Upper lobe of left lung (tissue), 6 donors: Measurements from ENCODE around the gene SLC24A1. TPM values are rescaled to one million over a fixed set of nuclear protein-coding genes. Genes with fewer than 3 reads are reported as not detected.
A peak's percentile ranks its signal among the peaks of the same experiment; 100 is the strongest.

Experiments
- ATAC-seq, 2 donors: fragments of 200-7000 bp; cut with Tn5 transposase; one replicate each; pipeline ENCODE4 v1.9.1; 2022; ENCODE audit warnings: mild to moderate bottlenecking in 2 of 2, moderate library complexity in 2 of 2; ENCODE audit not compliant: low FRiP score in 2 of 2
- DNase-seq, 2 donors: peaks; one replicate each; pipeline ENCODE4 v3.0.0-alpha.2; 2019 to 2020
- H3K27ac ChIP-seq, 4 donors: fragments of 200-600 bp; sonication (generic); one replicate each; pipeline ENCODE4 v1.5.1; 2016 to 2019
- H3K27me3 ChIP-seq, 4 donors: fragments of 200-600 bp; sonication (generic); one replicate each; pipeline ENCODE4 v1.5.1; 2017 to 2019
- H3K36me3 ChIP-seq, 4 donors: fragments of 200-600 bp; sonication (generic); one replicate each; pipeline ENCODE4 v1.5.1; 2016 to 2019
- H3K4me1 ChIP-seq, 4 donors: fragments of 200-600 bp; sonication (generic); one replicate each; pipeline ENCODE4 v1.5.1; 2018 to 2019
- H3K4me3 ChIP-seq, 4 donors: fragments of 200-600 bp; sonication (generic); one replicate each; pipeline ENCODE4 v1.5.1; 2017 to 2019; ENCODE audit warnings: mild to moderate bottlenecking in 2 of 4, moderate library complexity in 1 of 4
- H3K9me3 ChIP-seq, 4 donors: fragments of 200-600 bp; sonication (generic); one replicate each; pipeline ENCODE4 v1.5.1; 2018 to 2019
- CTCF ChIP-seq, 6 experiments: fragments of 450-650 bp in 4 of 6; fragments of 200-600 bp in 2 of 6; sonication (generic) in 2 of 6; IDR thresholded peaks; one replicate each; pipeline ENCODE4 v1.5.1; 2016 to 2019; ENCODE audit warnings: antibody characterized with exemption in 6 of 6
- EP300 ChIP-seq, 4 donors: sonication (generic); formaldehyde crosslinking; IDR thresholded peaks; one replicate each; pipeline ENCODE4 v1.5.1; 2017; ENCODE audit warnings: antibody characterized with exemption in 4 of 4, control low read depth in 2 of 4
- POLR2A ChIP-seq, 4 donors: fragments of 450-650 bp; IDR thresholded peaks; one replicate each; pipeline ENCODE4 v1.5.1; 2016 to 2017; ENCODE audit warnings: antibody characterized with exemption in 4 of 4, mild to moderate bottlenecking in 2 of 4
- POLR2AphosphoS5 ChIP-seq, 2 donors: sonication (generic); formaldehyde crosslinking; IDR thresholded peaks; one replicate each; pipeline ENCODE4 v1.5.1; 2017; ENCODE audit warnings: antibody characterized with exemption in 2 of 2
- WGBS, 2 donors: methylation state at CpG; one replicate each; pipeline ENCODE4 v1.1.5; 2017 to 2018; 5-methylcytosine and 5-hydroxymethylcytosine counted together
- total RNA-seq, 6 donors: library from RNA; depleted of rRNA in 4 of 6; stranded (reverse); fragments of >200 nt in 4 of 6; gene quantifications; one replicate each; pipeline versions ENCODE4 v1.1.0 to v1.2.1, GENCODE V29; 2016 to 2021
- donor health status: DM: no; HTN: no; CAD: no; lungs with moderate emphysema.
- donor health status: DM: no; HTN: yes; CAD: no; lungs with severe emphysema.

SLC24A1 gene
- total RNA-seq, 6 donors from 2014 or later = 7.1 to 17.8 (median 10.9) TPM

- Histone ChIP-seq H3K27me3 (no peaks in the 10 kb centered on the region), H3K36me3 (peaks cover 10 to 66% (median 34%) of the 10 kb centered on the region in 4 donors), H3K4me3 (no peak overlapping the region), H3K27ac (no peak overlapping the region), H3K9me3 (no peaks in the 10 kb centered on the region), H3K4me1 (peaks cover 0 to 2% (median 0%) of the 10 kb centered on the region in 4 donors)
- no peak for DNase-seq
- no peak for TF ChIP-seq EP300 (IDR thresholded peaks at IDR 0.05)
- TF ChIP-seq CTCF (IDR thresholded peaks at IDR 0.05) = no peak
- WGBS, 2 donors = 91 to 95% methylated on average over 1 of the region's 1 CpG
- no peak for ATAC-seq
Observed at GRCh38 chr15:65603559-65603958, 18.2 kb upstream of the SLC24A1 start.

GRCh38 chr15:65610871-65611718, 10.6 kb upstream of the SLC24A1 start, which contains the start of gene INTS14:
TSS of gene INTS14 (minus strand) at chr15:65611131. CDS start at chr15:65607380, 3,751 bp downstream.
- DNase-seq = peak; percentile 98
- Histone ChIP-seq H3K9me3 (no peaks in the 10 kb centered on the region), H3K36me3 (peaks cover 0 to 4% (median 0%) of the 10 kb centered on the region in 4 donors), H3K4me3 (peak within 1 kb of the TSS; percentile 56 to 90 (median 78)), H3K27me3 (no peaks in the 10 kb centered on the region), H3K27ac (peak within 1 kb of the TSS; percentile 91 to 96 (median 93)), H3K4me1 (peaks cover 24 to 38% (median 25%) of the 10 kb centered on the region in 4 donors)
- TF ChIP-seq CTCF (IDR thresholded peaks at IDR 0.05) = peak; percentile 44 to 88 (median 71)
- TF ChIP-seq POLR2AphosphoS5 (IDR thresholded peaks at IDR 0.05) = peak; percentile 91
- TF ChIP-seq POLR2A (IDR thresholded peaks at IDR 0.05) = peak; percentile 61 to 80 (median 66)
- TF ChIP-seq EP300 (IDR thresholded peaks at IDR 0.05) = peak in 1 of 4 donors; percentile 81
- WGBS, 2 donors = 1% methylated on average over 46 to 60 of the region's 64 CpGs
- peak; percentile 99 to 100 for ATAC-seq

- DNase-seq (no peak), ATAC-seq (no peak)
- Histone ChIP-seq H3K4me3 (peak overlapping the region; percentile 40 to 90 (median 78)), H3K36me3 (no peaks in the 10 kb centered on the region), H3K27ac (peak overlapping the region; percentile 91 to 96 (median 93)), H3K27me3 (no peaks in the 10 kb centered on the region), H3K4me1 (peaks cover 24 to 38% (median 25%) of the 10 kb centered on the region in 4 donors), H3K9me3 (no peaks in the 10 kb centered on the region)
- TF ChIP-seq CTCF (IDR thresholded peaks at IDR 0.05) = no peak
- no peak for TF ChIP-seq EP300 (IDR thresholded peaks at IDR 0.05)
- TF ChIP-seq POLR2AphosphoS5 (IDR thresholded peaks at IDR 0.05) = no peak
- TF ChIP-seq POLR2A (IDR thresholded peaks at IDR 0.05) = no peak
- WGBS, 2 donors = 75 to 83% methylated on average over 5 of the region's 5 CpGs
Observed at GRCh38 chr15:65611888-65612615, 9.7 kb upstream of the SLC24A1 start.

- Histone ChIP-seq H3K27me3 (no peaks in the 10 kb centered on the region), H3K4me1 (peaks cover 24 to 38% (median 25%) of the 10 kb centered on the region in 4 donors), H3K36me3 (no peaks in the 10 kb centered on the region), H3K4me3 (no peak overlapping the region), H3K27ac (peak overlapping the region in 3 of 4 donors; percentile 92 to 96 (median 94)), H3K9me3 (no peaks in the 10 kb centered on the region)
- WGBS, 2 donors = 50 to 79% methylated on average over 2 of the region's 2 CpGs
- DNase-seq (no peak), ATAC-seq (no peak)
- TF ChIP-seq POLR2A (IDR thresholded peaks at IDR 0.05) = no peak
- no peak for TF ChIP-seq CTCF (IDR thresholded peaks at IDR 0.05)
- no peak for TF ChIP-seq EP300 (IDR thresholded peaks at IDR 0.05)
- no peak for TF ChIP-seq POLR2AphosphoS5 (IDR thresholded peaks at IDR 0.05)
Observed at GRCh38 chr15:65612616-65612946, 9.2 kb upstream of the SLC24A1 start.
